NCI-H524 treated with DMSO at 0.1 percent for 48 hours (cell line): ENCODE measurements around the gene DBNDD1.
"Not testable (repeated sequence)": the region's sequence is repeated elsewhere in the genome, so short reads cannot be mapped to it uniquely, and the experiment has no call there.

ENCODE experiments used
- DNase-seq: peaks from one replicate; lab custom pipeline; 2025; lab: John Stamatoyannopoulos, UW

DBNDD1 gene

DNA sequence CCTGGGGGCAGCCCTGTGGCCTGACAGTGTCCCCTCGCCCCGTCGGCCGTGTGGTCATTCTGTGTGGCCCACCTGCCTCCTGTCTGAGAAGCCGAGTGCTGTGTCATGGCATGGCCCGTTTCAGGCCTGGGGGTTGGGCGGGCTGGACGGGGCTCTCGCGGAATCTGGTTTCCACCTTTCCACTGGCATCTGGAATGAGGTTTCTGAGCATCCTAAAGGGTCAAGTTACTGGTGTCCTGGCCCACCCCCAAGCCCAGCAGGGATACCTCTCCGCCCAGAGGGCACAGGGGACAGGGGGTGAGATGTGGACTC is 7.8 kb downstream of the DBNDD1 start:
- no peak for DNase-seq

DNA sequence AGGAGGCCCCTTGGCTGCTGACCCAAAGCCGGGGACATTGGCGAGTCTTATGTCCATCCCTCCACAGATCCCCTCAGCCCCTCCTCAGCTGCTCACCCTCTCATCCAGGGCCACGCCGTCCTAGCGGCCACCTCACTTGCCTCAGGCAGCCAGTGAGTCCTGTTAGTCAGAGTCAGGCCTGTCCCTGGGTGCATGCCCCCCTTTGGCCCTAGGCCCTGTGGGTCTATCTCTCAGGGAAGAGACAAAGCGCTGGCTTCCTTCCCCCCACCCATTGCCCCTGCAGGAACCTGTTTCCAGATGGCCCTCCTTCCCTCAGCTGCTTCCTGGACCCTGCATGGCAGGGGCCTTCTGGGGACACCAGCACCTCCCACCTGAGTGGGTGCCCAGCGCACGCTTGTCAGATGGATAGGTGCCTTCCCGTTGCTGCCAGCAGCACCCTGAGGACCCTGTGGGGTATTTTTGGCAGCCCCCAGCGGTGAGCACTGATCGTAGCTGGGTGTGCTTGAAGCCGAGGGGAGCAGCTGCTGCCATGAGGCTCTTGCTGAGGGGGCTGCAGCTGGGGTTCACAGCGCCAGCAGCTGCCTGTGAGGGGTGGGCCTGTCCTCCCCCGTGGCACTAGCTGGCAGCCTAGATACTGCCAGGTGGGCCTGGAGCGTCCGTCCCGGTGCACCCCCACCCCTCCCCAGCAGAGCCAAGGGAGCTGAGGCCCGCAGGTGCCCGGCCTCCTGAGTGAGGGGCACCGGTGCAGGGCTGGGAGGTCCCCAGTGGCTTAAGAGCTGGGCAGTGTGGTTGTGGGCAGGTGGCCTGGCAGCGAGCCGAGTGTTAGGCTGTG is 8.4 kb downstream of the DBNDD1 start:
- no peak for DNase-seq

DNA sequence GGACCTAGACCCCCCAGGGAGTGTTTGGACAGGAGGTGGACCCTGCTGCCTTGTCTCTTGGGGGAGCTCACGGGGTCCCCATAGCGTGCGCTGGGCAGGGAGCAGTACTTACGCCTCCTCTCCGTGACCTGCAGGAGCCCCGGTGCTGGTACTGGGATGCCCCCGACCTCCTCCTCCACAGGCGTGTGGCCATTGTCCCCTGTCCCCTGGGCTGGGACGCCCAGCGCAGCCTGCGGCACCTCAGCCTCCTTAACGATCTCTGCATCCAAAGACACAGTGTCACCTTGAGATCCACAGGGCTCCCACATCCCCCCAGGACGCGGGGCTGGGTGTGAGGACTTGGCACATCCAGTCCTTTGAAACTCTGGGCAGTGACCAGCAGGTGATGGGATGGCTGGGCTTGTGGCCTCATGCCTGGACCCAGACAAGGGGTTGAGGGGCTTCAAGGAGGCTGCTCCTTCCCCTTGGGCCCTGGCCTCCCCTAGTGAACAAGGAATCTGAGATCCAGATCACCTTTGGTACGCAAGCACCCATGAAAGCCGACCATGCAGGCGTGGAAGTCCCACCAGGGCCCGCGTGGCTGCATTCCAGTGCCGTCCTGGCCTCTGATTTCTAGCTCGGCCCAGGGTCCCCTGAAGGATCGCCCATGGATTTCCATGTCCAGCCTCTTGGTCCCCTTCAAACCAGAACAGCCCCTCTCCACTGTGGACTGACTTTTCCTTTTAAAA is 9.9 kb downstream of the DBNDD1 start:
- DNase-seq, result no peak

DNA sequence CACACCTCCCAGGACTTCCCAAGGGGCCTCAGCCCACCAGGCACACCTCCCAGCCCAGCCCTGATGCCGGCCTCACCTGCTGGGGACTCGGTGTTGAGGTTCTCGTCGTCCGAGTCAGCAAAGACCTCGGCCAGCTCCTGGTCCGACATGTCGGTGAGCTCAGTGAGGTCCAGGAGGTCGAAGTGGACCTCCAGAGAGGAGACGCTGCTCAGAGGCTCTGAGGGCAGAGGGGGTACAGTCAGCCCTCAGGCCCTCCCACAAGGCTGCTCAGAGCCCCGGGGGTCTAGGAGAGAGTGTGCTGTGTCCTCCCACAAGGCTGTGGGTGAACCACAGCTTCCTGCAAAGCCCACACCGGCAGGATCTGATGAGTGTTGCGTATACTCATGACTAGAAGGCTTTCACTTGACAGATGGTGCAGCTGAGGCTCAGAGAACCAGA is 10.5 kb downstream of the DBNDD1 start:
- DNase-seq, result no peak

DNA sequence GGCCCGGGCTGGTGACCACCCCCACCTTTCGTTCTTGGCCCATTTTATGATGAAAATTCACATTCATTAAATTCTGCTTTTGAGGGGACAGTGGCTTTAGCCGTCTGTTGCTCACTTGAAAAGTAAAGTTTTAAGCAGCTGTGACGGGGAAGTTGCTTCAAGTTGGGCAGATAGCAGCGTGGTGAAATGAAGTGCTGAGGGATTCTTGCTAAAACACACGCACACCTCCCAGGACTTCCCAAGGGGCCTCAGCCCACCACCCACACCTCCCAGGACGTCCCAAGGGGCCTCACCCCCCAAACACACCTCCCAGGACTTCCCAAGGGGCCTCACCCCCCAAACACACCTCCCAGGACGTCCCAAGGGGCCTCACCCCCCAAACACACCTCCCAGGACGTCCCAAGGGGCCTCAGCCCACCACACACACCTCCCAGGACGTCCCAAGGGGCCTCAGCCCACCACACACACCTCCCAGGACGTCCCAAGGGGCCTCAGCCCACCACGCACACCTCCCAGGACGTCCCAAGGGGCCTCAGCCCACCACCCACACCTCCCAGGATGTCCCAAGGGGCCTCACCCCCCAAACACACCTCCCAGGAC is 11.5 kb downstream of the DBNDD1 start:
- DNase-seq, result not testable (repeated sequence)

DNA sequence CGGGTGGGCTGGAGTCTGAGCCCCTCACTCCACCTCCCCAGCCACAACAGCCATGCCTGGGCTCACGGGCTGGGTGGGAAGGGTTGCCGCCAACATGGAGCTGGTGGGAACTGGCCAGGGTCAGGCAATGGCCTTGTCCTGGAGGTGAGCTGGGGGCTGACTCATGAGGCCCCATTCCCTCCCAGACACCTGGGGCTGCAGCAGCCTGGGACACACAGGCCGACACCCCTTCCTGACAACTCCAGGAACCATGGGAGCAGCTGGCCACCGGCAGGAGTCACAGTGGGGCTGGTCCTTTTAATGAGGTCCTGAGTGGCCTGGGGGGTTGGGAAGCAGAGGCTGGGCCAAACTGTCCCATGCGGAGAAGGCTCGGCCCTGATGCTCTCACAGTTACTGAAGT is 12.2 kb downstream of the DBNDD1 start:
- DNase-seq, result no peak

DNA sequence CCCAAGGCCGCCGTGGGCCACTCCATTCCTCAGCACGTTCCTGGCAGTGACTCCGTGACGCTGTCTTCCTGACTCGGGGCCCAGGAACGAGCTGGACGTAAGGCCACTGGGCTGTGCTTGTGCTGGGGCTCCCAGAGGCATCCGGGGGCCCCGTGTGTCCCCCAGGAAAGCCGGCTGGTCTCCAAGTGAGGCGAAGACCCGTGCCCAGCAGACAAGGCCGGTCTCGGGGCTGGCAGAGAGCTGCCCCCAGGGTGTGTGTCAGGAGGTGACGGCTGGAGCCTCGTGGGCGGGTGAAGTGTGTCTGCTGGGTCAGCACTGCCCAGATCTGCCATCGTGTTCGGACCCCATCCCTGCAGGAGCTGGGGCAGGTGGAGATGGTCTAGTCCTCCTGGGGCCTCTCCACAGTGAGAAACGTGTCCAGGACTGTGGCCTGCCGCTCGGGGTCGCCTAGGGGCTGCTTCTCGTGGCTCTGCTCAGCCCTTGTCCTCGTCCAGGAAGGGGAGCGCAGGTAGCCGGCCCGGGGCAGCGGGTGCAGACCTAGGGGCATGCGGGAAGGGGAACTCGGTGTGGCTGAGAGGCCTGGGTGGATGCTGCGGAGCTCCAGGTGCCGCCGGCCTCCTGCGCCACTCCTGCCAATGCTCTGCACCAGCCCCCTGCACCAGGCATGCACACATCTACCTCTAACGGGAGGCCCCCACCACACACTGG is 13.1 kb downstream of the DBNDD1 start:
- no peak for DNase-seq

DNA sequence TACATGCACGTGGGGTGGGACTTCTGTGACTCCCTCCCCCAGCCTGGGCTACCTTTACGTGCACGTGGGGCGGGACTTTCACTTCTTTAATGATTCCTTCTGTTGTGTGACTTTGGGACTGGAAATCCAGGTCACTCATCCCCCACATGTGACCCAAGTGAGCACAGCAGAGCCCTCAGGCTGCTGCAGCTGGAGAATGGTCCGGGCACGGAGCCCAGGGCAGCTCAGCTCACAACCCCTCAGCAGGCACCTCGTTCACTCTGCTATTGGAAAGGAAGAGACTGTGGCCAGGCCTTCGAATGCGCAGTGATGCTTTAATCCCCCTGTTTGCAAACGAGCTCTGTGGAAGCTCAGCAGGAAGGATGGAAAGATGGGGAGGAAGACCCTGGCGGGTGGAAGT is 14.7 kb downstream of the DBNDD1 start:
- DNase-seq, result no peak

DNA sequence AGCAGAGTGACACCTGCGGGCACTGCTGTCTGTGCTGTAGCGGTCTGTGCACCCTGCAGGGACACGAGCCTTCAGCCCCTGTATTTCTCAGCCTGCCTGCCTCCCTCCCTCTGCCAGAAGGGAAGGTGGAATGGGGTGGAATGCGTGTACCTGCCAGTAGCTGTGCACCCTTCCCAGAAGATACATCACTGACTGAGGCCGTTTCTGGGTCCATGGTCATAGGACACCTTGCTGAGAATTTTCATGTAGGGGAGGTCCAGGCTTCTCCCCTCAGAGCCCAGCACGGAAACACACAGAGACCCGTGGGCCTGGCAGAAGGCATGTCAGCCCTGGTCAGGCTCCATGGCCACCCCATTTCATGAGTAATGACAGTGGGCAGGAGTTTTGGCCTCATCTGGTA is 16.5 kb downstream of the DBNDD1 start:
- DNase-seq, result no peak

DNA sequence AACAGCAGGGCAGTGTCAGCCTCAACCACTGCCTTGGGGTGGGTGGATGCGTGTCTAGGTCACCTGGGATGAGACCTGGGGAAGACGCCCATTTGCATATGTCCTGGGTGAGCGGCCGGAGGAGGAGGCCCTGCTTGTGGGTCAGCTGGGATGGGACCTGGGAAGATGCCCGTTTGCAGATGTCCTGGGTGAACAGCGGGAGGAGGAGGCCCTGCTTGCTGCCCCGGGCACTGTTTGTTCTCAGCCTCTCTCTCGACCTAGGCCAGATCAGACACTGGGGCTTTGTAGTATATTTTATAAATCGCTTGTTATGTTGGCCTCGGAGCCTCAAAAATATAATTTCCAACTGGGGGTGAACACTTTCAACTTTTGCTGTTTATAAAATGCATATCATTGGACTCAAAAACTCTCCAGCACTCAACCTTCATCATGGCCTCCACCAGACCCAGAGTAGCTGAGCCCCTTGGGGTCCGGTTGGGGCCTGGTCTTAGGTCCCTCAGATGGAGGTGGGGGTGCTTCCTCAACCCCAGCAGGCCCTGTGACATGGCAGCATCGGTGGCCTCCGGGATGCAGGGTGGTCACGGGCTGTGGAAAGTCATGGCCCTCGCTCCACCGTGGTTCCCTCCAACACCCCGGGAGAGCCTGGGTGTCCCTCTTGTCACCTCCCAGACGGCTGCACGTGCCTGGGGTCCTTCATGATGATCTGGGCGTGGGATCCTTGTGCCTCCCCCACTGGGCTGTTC is 17.3 kb downstream of the DBNDD1 start:
- DNase-seq, result no peak

DNA sequence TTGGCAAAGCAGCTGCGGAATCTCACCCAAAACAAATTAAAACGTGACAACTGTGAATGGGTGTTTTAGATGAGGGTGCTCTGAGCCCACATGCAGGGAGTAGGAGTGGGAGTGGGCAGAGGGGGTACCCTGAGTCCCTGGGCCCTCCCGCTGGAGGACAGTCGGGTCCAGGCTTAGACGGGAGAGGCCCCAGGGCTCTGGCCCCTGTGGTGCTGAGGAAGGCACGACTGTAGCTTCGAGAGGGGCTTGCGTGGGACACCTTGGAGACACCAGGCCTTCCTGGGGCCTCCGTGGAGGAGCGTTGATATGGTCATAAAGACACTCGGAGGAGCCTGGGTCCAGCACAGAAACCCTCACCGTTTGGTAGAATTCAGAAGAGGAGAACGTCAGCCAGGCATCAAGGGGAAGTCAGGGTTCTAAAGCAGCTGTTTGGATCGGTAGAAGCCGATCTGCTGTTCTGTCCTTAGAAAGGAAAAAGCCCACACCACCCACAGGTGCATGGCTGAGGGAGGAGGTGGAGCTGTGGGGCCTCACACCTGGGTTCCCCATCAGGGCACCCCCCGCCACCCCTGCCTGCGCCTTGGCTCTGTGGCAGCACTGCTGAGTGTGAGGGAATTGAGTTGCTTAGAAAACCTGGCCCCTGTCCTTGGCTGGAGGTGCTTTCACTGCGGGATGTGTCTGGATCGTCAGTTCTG is 18.4 kb downstream of the DBNDD1 start:
- DNase-seq, result no peak

DNA sequence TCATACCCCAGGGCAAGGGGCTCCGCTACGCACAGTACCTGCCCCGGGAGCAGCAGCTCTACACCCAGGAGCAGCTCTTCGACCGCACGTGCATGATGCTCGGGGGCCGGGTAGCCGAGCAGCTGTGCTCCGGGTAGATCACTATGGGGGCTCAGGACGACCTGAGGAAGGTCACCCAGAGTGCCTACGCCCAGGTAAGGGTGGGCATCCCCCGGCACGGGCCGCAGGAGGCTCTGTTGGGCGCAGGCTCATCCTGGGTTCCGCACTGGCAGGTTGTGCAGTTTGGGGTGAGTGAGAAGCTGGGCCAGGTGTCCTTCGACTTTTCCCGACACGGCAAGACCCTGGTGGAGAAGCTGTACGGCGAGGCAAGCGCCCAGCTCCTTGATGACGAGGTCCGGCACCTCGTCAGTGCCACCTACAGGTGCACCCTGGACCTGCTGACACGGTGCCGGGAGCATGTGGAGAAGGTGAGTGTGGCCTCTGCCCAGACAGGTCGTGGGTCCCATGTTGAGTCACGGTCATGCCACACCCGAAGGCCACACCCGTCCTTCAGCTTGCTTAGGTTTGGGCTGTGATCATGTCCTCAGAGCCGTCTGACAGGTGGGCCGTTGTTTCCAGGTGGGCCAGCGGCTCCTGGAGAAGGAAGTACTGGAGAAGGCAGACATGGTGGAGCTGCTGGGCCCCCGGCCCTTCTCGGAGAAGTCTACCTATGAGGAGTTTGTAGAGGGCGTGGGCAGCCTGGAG is 19.3 kb downstream of the DBNDD1 start:
- DNase-seq, result no peak

DNA sequence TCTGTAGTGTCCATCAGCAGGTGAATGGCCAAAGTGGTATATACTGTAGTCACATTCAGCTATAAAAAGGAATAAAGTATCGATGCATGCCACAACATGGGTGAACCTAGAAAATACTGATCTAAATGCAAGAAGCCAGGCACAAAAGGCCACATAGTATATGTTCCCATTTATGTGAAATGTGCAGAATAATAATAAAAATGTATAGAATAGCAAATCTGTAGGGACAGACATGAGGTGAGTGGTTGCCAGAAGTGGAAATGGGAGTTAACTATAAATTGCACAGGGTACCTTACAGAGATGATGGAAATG is 23.1 kb downstream of the DBNDD1 start:
- no peak for DNase-seq

DNA sequence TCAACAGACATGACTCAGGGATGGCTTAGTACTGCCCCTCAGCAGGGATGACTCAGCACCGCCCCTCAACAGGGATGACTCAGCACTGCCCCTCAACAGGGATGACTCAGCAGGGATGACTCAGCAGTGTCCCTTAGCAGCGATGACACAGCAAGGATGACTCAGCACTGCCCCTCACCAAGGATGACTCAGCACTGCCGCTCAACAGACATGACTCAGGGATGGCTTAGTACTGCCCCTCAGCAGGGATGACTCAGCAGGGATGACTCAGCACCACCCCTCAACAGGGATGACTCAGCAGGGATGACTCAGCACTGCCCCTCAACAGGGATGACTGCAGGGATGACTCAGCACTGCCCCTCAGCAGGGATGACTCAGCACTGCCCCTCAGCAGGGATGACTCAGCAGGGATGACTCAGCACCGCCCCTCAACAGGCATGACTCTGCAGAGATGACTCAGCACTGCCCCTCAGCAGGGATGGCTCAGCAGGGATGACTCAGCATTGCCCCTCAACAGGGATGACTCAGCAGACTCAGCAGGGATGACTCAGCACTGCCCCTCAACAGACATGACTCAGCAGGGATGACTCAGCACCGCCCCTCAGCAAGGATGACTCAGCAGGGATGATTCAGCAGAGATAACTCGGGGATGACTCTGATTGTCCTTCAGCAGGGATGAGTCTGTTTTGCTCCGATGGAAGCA is 23.6 kb downstream of the DBNDD1 start:
- DNase-seq, result not testable (repeated sequence)

DNA sequence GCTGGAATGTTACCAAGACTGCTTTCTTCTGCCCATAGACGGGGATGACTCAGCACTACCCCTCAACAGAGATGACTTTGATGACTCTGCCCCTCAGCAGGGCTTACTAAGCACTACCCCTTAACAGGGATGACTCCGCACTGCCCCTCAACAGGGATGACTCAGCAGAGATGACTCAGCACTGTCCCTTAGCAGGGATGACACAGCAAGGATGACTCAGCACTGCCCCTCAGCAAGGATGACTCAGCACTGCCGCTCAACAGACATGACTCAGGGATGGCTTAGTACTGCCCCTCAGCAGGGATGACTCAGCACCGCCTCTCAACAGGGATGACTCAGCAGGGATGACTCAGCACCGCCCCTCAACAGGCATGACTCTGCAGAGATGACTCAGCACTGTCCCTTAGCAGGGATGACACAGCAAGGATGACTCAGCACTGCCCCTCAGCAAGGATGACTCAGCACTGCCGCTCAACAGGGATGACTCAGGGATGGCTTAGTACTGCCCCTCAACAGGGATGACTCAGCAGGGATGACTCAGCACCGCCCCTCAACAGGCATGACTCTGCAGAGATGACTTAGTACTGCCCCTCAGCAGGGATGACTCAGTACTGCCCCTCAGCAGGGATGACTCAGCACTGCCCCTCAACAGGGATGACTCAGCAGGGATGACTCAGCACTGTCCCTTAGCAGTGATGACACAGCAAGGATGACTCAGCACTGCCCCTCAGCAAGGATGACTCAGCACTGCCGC is 24.4 kb downstream of the DBNDD1 start:
- not testable (repeated sequence) for DNase-seq

DNA sequence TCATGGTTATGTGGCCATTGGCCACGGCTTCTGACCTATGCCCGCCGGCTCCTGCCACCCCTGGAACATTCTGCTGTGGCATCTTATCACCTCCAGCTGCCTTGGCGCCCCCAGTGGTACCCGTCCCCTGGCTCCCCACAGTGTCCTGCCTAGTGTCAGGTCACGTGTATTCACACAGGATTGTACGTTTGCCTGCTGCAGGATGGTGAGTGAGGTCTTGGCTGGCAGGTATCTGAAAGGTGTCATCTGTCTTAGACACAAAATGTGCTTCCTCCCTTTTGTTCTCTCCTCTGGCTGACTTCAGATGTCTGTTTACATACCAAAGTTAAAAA is 24.9 kb downstream of the DBNDD1 start:
- no peak for DNase-seq

DNA sequence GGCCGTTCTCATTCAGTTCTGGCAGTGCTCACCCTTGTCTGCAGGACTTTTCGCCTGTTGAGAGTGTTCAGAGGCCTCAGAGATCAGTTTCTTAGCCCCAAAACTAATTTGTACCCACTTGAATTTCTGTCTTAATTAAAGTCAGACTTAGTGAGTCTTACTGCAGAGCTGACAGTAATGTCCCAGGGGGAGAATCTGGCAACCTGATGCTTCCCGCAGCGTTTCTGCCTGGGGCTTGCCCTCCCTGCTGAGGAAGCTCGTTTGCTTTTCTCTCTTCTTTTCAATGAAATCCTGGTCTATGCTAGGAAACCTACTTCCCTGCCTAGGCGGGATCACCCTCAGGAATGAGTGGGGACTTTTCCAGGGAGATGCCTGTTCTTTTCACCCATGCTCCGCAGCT is 25.3 kb downstream of the DBNDD1 start:
- no peak for DNase-seq

DNA sequence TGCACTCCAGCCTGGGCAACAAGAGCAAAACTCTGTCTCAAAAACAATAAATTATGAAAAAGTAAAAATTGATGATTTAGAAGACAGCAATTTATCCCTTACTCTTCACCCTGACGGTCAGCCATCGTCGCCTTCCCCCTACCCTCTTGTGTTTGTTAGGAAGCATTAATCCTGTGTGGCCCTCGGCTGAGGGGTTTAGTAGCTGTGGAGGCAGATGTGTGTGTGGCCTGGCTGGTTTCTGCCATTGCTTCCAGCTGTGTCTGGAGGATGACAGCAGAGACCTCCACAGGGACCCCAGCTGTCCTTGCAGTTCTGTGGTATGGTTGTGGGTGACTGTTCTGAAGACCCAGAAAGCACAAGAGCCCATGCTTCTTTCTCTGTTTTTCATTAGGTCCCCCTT is 25.9 kb downstream of the DBNDD1 start:
- DNase-seq, result no peak

DNA sequence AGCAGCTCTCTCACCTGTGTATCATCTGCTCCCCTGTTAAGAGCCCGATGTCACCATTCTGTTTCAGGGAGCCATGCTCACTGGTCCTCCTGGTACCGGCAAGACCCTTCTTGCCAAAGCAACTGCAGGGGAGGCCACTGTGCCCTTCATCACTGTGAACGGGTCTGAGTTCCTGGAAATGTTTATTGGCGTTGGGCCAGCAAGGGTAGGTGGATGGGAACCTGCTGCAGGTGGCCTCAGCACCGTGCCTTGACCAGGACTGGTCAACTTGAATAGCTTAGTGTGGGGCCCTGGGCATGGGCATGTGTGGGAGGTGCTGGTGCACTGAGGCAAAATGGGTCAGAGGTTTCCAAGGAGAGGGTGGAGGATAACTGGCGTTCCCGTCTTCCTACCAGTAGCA is 28.5 kb downstream of the DBNDD1 start:
- no peak for DNase-seq

DNA sequence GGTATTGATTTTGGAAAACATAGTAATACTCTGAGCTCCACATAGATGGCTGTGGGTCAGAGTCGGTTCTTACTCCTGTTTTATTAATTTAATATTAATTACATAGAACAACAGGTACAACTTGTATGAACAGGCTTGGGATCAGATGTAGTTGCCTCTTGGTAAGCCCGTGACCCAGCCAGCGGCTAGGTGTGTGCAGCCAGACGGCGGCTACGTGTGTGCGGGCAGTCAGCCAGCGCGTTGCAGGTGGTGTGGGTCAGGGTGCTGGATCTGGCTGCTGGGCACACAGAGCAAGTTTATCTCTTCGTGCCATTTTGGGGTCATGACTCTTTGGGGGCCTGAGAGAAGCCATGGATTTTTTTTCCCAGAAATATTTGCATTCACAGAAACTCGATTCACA is 30.3 kb downstream of the DBNDD1 start:
- DNase-seq, result no peak
